CD4-positive, alpha-beta T cell treated with Interleukin-6 for 4 hours (primary cell): ENCODE data around the gene AAR2.

Experiments used
- DNase-seq: peaks from one replicate; pipeline ENCODE4 v3.0.0-alpha.2; 2020; ENCODE audit warnings: mixed read lengths

Gene AAR2, protein sequence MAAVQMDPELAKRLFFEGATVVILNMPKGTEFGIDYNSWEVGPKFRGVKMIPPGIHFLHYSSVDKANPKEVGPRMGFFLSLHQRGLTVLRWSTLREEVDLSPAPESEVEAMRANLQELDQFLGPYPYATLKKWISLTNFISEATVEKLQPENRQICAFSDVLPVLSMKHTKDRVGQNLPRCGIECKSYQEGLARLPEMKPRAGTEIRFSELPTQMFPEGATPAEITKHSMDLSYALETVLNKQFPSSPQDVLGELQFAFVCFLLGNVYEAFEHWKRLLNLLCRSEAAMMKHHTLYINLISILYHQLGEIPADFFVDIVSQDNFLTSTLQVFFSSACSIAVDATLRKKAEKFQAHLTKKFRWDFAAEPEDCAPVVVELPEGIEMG

DNA sequence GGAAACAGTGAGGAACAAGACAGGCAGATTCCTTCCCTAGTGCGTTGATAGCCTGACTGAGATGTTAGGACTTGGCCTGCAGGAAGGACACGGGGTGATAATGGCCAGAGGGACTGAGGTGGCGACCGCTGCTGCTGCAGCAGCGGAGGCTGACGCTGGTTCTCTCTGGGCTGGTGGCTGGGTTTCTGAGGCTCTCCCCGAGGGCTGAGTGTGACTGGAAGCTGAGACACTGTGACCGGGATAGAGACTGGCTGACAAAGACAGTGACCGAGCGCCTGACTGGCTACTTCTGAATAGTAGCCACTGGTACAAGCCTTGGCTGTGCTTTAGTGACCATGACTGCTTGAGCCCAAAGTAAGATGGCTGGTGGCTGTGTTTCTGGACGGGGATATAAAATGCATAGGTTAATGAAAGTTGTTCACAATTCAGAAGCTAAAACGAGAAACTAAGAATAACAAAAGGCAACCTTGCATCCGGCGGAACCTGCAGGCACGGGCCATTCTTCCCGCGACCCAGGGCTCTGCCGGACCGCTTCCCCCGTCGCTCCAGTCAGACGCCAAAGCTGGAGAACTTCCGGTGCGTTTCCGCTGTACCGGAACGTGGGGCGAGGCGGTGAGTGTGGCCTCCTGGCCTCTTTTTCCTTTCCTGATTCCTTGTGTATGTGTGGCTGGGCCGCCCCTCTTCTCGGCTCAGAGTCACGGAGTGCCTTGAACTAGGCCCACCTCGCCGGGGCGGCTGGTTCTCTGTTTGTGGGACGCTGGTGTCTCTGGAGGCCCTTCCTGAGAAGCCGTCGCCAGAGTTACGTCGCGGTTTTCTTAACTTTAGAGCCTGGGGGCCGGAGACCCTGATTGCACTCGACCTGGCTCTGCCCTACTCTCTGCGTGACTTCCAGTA lies at the start of gene AAR2:
AAR2 (plus strand) TSS at position 587 of the 894 bp plus-strand sequence. CDS start 3,391 bp downstream, outside the sequence.
- peak; percentile 81 for DNase-seq

DNA sequence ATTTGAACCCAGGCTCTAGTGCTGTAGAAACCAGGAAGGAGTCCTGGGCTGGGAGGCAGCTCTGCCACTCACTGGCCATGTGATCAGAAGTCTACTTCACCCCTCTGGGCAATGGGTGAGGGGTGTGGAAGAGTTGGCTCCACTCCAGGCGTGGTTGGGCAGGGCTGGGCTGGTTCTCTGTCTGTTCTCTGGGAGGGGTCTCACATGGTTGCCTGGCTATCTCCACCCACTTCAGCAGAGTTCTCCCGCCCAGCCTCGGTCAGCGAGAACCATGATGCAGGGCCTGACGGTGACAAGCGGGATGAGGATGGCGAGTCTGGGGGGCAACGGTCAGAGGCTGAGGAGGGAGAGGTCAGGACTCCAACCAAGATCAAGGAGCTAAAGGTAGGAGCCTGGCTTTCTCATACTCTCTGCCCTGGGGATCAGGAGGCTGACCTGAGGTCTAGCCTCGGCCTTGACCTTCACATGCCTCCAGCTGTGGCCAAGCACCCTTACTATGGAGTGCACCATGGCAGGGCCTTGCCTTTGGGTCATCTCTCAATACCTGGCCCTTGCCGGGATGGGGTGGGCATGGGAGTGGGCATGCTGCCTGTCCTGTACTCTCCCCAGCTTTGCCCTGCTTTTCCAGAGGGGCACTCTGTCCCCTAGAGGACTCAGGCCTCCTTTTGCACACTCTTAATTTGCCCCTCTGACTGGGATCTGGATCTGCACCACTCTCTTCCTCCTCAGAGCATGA lies 42.1 kb upstream of the AAR2 start:
- DNase-seq: no peak

DNA sequence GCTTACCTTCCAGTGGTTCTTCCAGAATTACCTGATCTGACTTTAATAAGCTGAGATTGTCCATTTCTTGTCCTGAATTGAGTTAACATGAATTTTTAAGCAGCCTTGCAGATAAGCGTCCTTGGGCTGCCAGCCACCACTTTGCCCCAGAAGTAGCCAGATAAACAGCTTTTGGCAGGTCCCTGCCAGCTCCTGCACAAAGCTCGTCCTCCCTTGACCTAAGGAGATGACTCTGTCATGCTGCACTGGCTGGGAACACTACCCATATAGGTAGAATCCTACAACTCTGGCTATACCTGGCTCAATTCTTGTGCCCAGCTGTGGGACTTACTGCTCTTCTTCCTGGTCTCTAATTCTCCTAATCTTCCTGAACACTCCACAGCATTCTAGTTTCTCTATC lies 39.6 kb upstream of the AAR2 start:
- no peak for DNase-seq

DNA sequence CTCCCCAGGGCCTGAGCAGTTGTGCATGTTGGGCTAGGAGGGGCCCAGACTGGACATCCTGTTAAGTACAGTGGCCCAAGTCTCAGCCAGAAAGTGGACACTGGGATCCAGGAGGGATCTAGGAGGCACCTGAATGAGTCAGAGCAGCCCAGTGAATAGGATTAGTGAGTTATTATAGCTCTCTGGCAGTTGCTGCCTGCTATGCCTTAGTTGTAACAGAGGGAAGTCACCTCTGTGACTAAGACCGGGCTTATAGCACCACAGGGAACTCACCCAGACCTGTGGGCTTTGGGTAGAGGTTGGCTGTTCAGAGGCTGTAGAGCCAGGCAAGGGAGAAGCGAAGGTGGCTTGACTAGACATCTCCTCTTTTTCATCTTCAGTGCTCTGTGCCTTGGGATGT lies 39.0 kb upstream of the AAR2 start:
- DNase-seq: no peak

DNA sequence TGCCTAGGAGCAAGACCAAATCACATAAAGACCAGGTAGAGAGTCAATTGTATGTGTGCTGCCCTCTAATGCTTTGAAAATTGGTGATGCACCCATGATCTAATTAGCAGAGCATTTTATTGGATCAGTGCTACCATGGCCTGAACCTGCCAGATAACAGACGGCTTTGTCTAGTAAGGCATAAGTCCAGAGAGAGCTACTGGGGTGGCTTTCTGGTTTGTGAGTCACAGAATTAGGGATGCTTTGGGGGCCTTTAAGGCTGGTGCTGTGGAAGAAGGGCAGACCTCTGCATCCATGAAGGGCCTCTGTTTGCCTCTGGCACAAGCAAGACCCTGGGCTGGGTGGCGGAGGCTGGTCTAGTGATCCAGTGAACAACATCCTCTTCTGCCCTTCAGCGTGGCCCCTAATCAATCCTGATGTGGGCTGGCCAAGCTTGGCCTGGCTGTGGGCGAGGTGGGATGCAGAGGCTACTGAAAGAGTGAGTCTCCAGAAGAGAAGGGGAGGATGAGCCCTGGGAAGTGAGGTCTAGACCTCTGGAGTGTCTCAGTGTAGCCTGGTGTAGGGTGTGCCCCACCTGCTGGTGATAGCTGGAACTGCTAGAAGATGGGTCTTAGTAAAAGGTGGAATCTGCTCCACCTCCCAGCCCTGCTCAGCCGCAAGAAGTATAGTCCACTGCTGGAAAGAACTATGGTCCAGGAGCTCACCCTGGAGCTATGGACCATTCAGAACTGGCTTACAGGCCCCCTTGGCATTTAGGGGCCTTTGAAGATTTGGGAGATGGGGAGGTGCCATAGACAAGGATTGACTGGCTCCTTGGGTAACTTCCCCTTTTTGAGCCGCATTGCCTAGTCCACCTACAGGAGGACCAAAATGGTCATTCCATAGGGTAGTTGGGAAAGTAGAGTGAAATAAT lies 36.7 kb upstream of the AAR2 start:
- DNase-seq: peak; percentile 80

DNA sequence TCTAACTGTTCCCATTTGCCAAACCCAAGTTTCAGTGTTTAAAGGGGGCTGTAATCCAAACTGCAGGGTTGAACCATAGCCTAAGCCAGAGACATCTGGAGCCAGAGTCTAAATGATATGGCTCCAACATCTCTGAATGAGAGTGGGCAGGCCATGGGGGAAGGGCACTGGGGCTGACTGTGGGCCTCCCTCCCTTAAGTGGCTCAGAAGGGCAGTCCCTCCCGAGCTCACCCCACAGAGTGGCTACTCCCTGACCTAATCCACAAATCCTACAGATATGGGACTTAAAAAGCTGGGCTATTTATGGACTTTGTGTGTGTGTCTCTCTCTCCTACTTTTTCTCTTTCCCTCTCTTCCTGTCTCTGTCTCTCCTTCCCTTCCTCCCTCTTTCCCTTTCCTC lies 35.8 kb upstream of the AAR2 start:
- DNase-seq: no peak

DNA sequence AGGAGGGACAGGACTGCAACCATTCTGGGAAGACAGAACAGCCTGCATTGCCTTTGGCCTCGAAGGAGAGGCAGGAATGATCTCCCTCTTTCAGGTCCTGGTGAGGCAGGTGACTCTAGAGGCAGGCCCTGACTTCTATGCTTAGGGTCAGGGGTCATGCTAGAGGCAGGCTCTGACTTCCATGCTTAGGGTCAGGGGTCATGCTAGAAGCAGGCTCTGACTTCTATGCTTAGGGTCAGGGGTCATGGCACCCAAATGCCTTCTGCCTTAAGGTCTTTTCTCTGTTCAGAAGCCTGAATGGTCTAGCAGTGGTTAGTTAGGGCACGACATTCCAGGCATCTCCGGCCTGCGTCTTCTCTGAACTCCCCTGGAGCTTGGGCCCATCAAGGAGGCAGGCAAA lies 35.1 kb upstream of the AAR2 start:
- no peak for DNase-seq

DNA sequence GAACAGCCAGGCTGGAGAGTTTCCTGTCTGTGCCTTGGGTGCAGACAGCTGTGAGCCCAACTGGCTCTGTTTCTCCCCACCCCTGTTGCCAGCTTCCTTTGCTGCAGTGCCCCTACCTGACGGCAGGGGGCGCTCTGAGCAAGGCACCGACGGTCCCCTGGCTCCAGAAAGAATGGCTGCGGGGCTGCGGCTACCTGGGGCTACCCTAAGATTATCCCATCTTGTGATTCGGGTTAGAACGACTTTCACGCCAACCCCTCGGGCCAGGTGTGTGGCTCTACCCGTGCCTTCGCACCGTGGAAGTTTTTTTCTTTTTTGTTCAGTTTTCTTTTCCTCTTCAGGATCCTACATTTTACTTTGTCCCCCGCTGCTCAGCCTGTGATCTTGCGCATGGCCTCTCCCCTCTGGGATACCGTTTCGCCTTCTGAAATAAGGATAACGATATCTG lies 33.4 kb upstream of the AAR2 start:
- DNase-seq: peak; percentile 82

DNA sequence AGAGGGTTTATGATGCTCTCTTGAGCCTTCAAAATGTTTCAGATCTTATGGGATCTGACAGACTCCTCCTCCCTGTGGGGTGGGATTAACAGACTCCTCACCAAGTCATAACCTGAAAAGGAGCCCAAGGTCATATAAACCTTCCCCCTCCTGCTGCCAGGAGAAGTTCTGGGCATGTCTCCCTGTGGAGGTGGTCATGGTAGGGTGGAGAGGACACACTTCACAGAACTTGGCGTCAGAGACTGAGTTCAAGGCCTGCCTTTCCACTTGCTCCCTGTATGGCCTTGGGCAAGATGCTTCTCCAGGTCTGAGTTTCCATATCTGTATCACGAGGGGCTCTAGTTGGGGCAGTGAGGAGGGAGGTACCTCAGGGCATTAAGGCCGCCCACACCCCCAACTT lies 32.4 kb upstream of the AAR2 start:
- DNase-seq: no peak

DNA sequence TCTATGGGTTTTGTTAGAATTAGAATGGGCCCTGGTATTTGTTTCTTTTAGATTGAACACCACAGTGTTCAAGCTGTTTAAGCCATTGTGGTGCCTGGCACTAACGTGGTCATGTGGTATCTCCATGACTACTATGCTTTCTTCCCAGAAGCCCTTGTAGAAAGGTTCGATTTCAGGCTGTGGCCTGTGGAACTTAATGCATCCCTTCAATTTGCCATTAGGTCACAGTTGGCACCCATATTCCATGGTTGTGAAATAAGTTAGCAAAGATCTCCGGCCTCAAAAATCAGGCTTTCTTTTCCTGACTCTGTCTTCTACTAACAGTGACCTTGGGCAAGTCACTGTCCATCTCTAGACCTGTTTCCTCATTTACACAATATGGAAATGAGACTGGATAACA lies 31.3 kb upstream of the AAR2 start:
- no peak for DNase-seq

DNA sequence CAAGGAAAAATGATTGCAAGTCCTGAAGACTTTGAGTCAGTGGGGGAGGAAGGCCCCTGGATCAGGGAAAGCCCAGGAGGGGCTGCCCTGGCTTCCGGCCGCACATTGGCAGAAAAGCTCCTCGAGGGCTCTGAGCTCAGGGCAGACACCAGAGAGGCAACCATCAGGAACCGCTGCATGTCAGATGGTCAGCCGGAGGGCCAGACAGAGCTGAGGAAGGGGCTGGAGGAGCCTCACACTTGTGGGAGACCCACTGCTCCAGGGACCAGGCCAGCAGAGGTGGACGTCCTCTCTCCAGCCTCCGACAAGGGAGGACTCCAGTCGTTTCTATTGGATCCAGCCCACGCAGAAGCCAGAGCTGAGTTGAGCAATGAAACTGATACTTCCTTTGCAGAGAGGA lies 30.2 kb upstream of the AAR2 start:
- no peak for DNase-seq

DNA sequence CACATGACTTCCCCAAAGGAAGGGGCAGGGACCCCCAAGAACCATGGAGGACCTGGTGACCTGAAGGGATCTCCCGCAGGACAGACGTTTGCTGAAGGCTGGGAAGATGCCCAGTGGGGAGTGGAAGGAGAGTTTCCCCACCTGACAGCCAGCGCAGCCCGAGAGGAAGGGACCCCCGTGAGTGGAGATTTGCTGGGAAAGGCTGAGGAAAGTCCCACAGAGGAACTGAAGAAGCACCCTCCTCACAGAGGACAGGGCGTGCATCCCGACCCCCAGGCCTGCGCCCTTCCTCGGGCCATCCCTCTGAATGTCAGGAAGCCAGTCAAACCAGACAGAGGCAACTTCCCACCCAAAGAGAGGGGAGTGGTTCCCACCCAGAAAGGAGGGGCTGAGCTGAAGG lies 29.6 kb upstream of the AAR2 start:
- DNase-seq: no peak

DNA sequence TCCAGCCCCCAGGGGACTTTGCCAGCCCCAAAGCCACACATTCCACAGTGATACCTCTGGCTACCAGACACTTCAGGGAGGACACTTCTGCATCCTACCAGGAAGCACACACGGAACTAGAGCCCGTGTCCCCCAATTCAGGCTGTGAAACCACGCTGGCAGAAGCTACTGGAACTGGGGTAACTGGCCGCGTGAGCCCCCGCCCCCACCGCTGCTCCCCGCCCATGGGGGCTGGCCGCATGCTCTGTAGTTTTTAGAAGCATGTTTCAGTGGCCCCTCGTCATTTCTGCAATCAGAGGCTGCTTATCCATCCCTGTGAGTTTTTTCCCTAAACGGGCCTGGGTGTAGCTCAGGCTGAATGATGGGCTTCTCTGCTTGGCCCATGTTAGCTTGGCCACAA lies 28.7 kb upstream of the AAR2 start:
- DNase-seq: no peak

DNA sequence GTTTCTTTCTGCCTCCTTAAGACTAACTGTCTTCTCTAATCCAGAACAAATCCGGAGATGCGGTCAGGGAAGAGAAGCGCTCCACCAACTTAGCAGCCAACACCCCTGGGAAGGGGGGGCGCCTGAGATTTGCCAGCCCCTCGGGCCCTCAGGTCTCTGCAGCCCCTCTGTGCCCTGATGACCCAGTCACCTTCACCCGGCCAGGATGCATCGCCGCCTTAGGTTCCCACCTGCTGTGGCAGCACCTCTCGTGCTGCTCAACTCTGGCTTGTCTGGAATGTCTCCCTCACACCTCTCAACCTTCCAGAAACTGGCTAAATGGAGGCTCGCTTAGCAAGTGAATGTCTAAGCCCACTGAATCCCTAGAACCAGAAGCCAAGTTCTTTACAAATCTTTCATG lies 28.0 kb upstream of the AAR2 start:
- DNase-seq: no peak

DNA sequence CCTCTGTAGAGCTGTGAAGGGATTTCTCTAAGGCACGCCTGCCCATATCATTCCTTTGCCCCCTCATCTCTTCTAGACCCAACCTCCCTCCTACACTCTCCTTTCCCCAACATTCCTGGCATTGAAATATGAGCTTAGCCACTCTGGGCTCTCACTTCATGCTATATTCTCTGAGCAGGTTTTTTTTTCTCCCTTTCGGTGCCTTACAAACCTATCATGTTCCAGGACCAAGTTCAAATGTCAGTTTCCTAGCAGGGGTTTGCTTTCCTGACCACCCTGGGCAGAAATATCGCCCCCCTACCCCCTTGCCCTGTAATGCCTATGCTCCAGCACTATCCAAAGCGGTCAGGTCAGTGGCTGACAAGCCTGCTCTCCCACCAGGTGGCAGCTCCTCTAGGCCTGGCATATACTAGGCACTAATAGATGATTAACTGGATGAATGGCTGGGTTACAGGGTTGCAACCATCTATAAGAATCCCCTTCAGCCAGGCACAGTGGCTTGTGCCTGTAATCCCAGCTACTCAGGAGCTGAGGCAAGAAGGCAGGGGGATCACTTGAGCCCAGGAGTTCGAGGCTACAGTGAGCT lies 25.7 kb upstream of the AAR2 start:
- no peak for DNase-seq

DNA sequence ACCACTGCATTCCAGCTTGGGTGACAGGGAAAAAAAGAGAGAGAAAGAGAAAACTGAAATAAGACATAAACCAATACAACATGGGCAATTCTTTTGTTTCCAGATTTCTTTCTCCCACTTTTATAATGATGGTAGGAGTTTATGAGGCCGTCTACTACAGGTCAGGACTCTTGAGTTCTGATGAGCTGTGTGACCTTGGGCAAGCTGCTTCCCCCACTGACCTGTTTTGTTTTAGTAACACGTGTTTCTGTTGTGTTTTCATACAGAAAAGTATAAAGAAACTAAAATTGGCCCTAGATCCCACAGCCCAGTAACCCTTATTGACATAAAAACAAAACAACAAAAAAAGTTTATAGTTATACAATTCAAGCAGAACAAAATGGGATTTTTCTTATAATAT lies 22.9 kb upstream of the AAR2 start:
- no peak for DNase-seq

DNA sequence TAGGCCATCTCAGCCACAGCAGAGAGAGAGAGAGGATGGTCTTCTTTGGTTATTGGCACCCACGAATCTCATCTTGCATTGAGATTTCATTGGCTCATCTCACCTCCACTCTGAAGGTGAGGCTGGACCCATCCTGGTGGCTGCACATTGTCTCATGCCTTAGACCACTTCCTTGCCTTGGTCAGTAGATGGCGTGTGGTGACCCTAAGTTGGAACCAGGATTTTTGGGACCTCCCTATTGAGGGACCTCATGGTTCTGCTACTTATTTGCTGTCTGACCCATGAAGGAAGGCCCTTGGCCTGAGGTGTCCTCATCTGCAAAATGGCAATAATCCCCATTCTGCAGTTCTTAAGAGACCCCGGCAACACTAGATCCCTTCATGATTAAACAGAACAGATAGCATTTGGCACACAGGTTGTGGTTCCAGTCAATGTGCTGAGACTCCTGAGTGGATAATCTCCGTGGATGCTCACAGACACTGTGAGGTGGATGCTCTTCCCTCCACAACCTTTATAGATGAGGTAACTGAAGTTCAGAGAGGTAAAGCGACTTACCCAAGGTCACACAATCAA lies 21.5 kb upstream of the AAR2 start:
- peak; percentile 10 for DNase-seq

DNA sequence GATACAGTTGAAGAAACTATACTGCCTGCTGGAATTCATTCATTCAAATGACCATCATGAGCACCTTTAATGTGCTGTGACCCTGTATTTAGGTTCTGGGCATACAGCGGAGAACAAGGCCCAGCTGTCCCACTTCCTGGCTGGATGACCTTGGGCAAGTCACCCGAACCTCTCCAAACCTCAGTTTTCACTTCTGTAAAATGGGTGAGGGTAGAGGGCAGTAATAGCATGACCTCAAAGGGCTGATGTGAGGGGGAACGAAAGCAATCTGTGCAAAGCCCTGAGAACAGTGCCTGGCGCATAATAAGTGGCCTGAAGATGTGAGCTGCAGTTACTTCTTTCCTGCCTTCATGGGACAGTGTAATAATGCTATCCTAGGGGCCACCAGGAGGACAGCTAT lies 20.5 kb upstream of the AAR2 start:
- no peak for DNase-seq

DNA sequence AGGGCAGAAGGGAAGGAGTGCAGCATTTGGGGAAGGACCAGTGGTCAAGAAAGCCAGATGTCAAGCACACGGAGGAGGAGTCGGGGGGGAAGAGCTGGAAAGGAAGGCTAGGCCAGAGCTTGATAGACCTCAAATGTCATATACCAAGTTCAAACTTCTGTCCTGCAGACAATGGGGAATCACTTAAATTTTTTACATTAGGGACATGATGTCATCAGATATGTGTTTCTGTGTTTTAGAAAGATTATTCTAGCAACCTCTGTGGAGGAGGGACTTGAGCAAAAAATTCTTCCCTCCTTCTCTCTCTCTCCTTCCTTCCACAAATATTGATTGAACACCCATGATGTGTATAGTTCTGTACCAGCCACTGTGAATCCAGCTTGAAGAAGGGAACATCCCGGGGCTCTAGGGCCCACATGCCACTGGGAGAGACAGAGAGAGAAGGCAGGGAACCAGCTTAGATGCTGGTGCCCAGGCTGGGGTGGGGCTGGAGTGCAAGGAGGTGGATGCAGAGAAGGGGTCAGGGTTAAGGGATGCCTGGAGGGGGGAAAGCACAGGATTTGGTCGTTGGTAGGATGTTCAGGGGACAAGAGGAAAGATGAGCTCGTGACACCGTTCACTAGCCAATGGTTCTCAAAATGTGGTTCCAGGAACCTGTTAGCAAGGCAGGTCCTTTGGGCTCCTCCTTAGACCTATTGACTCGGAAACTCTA lies 19.8 kb upstream of the AAR2 start:
- DNase-seq: no peak

DNA sequence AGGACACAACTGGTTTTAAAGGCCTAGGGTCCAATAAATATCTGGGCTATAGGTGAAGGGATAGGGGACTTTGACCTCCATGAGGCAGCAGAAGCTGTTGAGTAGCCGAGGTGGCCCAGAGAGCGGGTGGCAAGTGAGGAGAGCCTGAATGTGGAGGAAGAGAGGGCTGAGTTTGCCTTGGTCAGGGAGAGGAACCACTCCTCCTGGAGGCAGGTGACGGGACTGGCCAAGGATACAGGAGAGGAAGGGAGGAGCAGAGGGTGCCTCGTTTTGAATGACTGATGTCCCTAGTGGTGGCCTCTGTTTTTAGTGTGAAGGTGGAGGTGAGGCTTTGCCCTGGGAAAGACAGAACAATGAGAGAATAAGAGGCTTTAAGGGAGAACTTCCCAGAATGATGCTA lies 19.1 kb upstream of the AAR2 start:
- no peak for DNase-seq
